Cerebellar cortex (tissue), 1 donor: ENCODE results near the gene RWDD1.

Experiments used
- DNase-seq: peaks from one replicate; pipeline ENCODE4 v3.0.0-alpha.2; 2015; ENCODE audit warnings: low spot score

RWDD1 gene

DNA sequence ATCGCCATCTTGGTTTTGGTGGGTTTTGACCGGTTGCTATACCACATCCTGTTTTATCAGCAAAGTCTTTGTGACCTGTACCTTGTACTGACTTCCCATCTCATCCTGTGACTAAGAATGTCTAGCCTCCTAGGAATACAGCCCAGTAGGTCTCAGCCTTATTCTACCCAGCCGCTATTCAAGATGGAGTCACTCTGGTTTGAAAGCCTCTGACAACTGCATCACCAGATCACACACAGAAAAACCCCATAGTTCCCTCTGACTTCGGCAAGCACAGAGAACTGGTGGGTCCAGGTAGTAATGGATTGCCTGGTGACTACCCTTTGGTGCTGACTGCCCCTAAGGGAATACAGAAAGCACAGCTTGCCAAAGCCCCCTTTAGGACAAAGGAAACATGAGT is 34.6 kb downstream of the RWDD1 start:
- DNase-seq: no peak

DNA sequence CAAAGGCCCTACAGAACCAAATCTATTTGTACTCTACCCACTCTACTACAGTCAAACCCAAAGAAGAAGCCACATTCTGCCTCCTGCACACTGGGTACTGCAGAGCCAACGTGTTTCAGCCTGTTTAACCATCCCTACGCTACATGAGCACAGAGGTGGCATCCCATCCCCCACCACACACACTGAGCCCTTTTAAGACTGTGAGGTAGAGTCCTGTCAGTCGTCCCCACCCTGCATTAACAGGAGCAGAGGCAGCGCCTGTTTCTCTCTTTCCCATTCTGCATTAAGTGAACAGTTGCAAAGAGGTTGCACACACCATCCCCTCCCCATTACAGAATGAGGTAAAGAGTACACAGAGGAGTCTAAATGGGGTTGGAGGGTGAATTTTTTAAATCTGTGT is 39.8 kb downstream of the RWDD1 start:
- DNase-seq: no peak

DNA sequence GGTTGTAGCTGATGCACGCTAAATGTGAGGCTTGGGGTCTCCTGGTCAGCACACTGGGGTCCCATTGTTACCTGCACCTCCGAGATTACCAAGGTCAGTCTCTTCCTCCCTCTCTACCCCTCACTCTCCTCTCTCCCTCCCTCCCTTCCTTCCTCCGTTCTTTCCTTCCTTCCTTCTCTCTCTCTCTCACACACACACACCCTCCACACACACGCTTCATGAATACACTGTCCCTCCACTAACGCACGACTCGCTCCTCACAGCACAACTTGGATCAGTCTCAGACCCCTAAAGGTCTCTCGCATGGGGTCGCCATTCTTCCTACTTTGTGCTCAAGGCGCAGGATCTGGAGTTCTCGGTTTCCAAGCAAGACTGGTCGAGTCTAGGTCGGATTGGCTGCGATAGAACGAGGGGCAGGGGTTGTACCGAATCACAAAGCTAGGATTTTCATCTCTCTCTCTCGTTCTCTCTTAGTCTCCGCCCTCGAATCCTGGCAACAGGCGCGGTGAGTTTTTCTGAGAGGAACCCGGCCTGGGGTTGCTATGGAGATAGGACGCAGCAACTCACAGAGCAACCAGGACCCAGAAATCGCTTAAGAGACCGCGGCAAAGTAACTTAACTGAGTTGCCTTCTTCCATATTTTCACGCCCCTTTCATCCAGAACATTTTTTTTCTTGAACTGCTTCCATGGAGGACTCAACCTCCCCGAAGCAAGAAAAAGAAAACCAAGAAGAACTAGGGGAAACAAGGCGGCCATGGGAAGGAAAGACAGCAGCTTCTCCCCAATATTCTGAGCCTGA is 44.8 kb downstream of the RWDD1 start, which contains the start of gene RSPH4A:
Gene RSPH4A, plus strand, starts transcription at position 543 of the 800 bp plus-strand sequence. Its CDS starts 145 bp downstream, at position 688.
- peak; percentile 98 for DNase-seq

DNA sequence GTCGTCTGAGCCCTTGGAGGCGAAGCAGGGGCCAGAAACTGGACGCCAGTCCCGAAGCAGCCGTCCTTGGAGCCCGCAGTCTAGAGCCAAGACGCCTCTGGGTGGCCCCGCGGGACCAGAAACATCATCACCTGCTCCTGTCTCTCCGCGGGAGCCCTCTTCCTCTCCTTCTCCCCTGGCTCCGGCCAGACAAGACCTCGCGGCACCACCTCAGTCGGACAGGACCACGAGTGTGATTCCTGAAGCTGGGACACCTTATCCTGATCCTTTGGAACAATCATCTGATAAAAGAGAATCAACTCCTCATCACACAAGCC is 45.4 kb downstream of the RWDD1 start:
- DNase-seq: no peak

DNA sequence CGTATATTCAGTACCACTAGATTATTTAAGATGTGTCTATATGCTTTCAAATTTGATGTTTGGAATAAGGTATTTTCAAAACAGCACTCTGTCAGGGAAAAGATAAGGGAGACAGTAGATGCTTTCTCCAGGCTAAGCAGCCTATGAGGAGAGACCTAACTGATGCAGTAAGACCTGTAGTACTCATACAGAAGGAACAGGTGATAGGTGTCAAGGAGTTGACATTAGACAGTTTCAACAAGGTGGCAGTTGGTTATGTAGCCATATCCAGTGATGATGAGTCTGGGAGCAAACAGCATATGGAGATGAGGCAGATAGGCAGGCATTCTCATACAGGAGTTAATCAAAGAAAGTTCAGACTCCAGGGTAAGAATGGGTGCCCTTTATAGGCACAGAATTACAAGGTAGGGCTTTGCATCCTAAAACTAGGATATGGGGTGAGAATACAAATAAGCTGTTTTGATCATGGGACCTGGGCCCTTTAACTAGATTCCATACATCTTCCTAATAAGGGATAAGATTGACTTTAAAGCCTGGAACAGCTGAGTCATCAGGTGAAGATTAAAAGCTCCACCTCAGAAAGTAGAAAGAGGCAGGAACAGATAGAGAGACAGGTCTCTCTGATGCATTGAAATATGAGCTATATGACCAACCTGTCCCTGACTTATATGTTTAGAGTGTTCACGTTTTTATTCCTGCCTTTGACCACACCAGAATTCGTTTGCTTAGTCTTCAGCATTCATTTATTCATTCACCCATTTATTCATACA is 52.9 kb downstream of the RWDD1 start:
- no peak for DNase-seq

DNA sequence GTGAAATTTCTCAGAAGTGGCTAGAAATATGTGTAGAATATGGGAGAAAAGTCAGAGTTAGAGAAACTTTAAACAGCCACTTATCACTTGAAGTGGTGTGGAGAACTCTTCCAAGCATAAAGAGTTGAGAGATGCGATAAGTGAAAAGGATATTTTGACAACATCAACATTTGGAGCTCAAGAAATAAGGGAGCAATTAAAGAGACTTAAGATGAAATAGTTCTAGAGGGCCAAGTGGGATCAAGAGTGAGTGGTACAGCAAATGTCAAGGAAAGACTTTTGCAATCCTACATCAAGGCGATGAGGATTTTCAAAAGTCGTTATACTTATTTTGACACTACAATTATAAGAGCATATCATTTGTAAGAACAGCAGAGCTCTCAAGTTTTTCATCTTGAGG is 54.6 kb downstream of the RWDD1 start:
- no peak for DNase-seq

DNA sequence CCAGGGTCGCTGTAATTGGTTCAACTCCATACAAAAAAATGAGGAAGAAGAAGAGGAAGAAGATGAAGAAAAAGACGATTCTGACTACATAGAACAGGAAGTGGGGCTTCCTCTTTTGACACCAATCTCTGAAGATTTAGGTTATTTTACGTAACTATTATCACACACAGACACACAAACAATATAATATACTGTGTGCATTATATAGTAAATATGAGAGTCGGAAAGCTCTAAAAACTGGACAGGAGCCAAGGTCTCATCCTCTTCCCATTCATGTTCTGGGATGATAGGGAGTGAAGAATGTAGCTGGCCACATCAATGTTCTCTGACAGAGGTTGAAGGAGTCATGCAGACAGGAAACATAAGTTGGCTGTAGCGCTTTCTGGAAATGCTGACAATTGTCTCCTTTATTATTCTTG is 58.3 kb downstream of the RWDD1 start:
- no peak for DNase-seq

DNA sequence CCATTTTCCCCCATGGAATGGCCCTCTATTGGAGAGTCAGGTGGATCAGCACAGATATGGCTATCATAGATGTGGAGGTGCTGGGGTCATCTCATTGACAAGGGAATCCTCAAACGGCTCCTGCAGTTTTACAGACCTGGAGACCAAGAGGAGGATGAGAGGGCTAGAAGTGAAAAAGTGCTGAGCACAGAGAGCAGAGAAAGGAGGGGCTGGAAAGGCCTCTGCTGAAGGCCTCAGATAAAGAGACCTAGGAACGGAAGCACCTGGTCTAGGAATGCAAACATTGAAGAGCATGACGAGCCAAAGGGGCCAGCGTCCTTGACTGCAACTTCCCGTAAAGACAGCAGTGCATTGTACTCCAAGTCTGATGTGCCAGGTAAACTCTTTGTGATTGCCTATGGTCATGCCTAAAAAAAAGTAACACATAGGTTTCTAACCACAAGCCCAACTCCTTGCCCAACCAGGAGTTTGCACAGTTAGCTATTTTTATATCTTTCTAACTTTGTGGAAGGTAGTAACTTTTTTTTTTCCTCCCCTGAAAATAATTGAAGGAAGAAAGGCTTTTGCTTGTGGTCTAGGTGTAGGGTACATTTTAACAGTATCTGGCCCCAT is 60.2 kb downstream of the RWDD1 start:
- no peak for DNase-seq

DNA sequence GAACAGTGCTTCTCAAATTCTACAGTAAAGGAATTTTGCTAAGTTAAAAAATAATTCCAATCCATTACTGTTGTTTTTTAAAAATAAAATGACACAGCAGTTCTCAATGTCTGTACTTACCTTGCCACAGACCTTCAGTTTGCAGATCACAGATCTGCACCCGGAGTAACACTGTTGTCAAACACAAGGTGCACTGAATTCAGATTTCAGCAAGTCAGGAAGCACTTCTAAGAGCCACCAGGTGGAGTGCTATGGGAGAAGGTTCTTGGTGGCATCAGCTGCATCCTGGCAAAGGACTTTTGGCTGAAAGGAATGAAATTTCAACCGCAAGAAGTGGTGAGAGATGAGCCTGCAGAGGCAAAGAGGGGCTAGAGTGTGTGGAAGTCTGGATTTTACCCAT is 62.4 kb downstream of the RWDD1 start:
- peak; percentile 21 for DNase-seq
